Liver (tissue), 3 donors: ENCODE data around the gene CD82.

Source experiments
- CTCF ChIP-seq: fragments of 150-350 bp; IDR thresholded peaks from 2 replicates; pipeline ENCODE4 v1.5.1; 2017; ENCODE audit warnings: improper control_type of control experiment, low read depth, low read length; ENCODE audit not compliant: missing input control
- EGR1 ChIP-seq, 2 donors: IDR thresholded peaks; 2 replicates each; pipeline ENCODE4 v1.6.1; 2016 to 2018; ENCODE audit warnings: antibody characterized with exemption in 2 of 2, low read depth in 2 of 2
- FOXA2 ChIP-seq: IDR thresholded peaks from 2 replicates; pipeline ENCODE4 v1.6.1; 2016; ENCODE audit warnings: antibody characterized with exemption
- GABPA ChIP-seq, 2 donors: IDR thresholded peaks in 1 of 2; conservative IDR thresholded peaks in 1 of 2; 2 replicates each; pipeline ENCODE4 v1.6.1; 2016; ENCODE audit warnings: antibody characterized with exemption in 2 of 2, mild to moderate bottlenecking in 1 of 2, moderate library complexity in 1 of 2
- TAF1 ChIP-seq: conservative IDR thresholded peaks from 2 replicates; pipeline ENCODE4 v1.6.1; 2016; ENCODE audit warnings: antibody characterized with exemption, mild to moderate bottlenecking
- ZBTB33 ChIP-seq: IDR thresholded peaks from 2 replicates; pipeline ENCODE4 v1.6.1; 2016; ENCODE audit warnings: antibody characterized with exemption
- TF ChIP-seq, protein P1 (sequence below): IDR thresholded peaks from 2 replicates; pipeline ENCODE4 v1.6.1; 2016; ENCODE audit warnings: antibody characterized with exemption
- donor health status: healthy.
- donor health status: healthy.

DNA sequence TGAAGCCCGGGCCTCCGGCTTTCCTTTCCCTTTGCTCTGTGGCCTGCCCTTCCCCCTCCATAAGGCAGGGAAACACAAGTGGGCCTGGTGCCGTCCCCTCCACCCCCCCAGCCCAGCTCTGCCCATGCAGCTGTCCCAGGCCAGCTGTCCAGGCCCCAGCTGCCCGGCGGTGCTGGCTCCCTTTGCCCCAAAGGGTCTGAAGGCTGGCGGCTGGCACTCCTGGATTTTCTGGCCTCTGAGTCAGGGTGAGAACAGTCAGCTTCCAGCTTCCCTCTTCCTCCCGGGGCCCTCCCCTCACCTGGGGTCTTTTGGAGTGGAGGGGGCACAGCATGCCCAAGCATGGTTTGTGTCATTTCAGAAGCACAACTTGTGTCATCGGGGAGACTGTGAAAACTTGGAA is 27.8 kb downstream of the CD82 start:
- TF ChIP-seq CTCF (no peak), EGR1 (IDR thresholded peaks at IDR 0.05; ENCODE audit: low read depth in 2 of 2) (no peak), FOXA2 (no peak), TAF1 (no peak), GABPA (IDR thresholded peaks at IDR 0.05 in 1 of 2, conservative IDR thresholded peaks at IDR 0.05 in 1 of 2) (no peak), ZBTB33 (no peak)
- TF ChIP-seq, protein P1, sequence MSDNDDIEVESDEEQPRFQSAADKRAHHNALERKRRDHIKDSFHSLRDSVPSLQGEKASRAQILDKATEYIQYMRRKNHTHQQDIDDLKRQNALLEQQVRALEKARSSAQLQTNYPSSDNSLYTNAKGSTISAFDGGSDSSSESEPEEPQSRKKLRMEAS = no peak
